ENCODE measurements around the gene BCL6.

BCL6 gene

GRCh38 chr3:187745201-187746058, at the start of gene BCL6:
Gene BCL6, minus strand, starts transcription at chr3:187745468. Its CDS starts 11,775 bp downstream, at chr3:187733693.
- DNase-seq, result peak; percentile 92

DNA sequence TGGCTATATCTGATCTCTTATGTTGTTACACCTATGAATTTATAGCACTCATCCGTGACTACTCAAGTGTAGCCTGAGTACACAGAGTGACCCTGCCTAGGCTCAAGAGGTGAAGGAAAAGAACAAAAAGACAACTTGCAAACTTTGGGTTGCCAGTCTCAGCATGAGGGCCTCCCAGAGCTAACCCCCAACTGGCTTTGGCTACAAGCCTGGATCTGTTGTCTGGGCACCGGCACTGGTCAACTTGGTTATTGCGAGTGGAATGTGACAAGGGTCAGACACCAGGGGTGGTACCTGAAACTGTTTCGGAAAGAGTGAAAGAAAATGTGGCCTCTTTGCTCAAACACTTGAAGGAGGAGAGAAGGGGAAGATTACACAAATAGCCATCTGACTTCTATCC, 49.5 kb upstream of the BCL6 start:
- DNase-seq, result no peak

DNA sequence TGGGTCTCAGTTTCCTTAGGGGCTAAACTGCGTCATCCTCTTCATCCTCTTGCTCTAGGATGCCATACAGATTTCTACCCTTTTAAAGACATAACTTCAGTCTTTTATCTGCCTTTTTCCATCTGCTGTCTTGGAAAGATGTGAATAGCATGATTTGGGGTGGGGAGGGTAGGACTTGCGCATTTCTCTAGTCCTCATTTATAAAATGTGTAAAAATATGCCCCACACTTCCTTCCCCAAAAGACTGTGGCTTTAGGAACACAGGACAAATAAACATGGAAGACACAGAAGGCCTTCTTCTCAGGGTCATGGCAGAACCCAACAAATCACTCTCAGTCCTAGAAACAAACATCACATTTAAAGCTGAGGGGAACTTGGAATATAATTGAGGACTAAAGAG, 48.4 kb upstream of the BCL6 start:
- DNase-seq, result no peak

DNA sequence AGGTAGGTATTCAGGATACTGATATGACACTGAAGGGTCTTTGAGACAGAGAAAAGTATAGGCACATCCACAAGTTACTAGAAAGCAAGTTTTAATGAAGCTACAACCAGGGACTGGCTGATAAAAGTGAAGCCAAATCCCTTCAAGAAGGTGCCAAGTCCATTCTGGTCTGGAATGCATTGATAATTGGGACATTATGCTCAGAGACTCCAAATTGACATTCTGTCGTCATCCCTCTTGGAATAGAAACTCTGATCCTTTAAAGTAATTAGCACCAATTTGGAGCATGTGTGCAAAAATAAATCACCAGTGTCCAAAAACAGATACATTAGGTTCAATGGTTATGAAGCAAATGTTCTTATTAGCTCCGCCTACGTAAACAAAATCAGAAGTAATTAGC, 47.3 kb upstream of the BCL6 start:
- DNase-seq, result no peak

DNA sequence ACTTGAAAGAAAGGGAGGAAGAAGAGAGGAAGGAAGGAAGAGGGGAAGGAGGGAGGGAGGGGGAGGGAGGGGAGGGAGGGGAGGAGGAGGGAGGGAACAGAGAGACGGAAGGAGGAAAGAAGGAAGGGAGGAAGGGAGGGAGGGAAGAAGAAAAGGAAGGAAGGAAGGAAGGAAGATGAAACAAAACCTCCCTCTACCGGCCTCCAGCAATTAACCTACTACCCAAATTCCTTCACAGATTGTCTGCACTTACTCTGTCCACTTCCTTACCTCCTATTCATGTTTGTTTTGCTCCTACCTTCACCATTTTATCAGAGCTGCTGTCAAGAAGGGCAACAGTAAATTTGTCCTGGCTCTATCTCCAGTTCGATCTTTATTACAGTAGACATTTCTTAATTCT, 44.6 kb upstream of the BCL6 start:
- no peak for DNase-seq

GRCh38 chr3:187788984-187789857, 44.0 kb upstream of the BCL6 start:
- DNase-seq, result no peak

DNA sequence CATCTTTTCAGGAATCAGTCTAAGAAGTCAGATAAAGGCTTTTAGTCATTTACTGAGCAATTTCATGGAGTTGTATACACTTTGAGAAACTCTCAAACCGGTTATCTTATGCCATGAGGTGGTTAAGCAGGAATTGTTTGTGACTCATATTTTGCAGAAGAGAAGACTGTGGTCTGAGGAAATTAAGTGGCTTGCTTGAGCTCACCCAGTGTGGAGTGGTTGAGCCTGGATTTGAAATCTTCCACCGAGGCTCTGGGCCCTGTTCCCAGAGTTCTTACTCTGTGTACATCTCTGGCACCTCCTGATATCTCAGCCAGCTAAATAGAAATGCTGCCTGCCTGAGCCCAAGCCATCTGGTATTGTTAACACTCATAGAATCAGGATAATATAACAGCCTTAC, 37.8 kb upstream of the BCL6 start:
- no peak for DNase-seq

GRCh38 chr3:187782006-187782405, 36.7 kb upstream of the BCL6 start:
- DNase-seq, result no peak

- no peak for DNase-seq
Measured at GRCh38 chr3:187781001-187781400, 35.7 kb upstream of the BCL6 start.

DNA sequence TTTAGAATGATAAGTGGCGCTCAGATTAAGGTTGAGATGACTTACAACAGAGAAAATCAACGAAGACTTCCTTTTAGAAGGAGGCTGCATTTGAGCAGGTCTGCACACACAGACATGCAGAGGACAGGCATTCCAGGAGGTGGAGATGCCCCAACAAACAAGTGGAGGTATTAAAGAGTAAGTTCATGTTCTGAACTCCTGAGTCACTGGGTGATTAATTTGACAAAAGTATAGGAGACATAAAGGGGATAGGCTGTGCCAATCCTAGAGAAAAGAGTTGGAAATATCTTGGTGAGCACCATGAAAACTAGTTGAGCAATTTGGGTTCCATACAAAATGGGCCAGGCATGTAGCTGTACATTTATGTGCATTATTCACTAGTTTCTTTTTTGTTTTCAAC, 33.5 kb upstream of the BCL6 start:
- no peak for DNase-seq

DNA sequence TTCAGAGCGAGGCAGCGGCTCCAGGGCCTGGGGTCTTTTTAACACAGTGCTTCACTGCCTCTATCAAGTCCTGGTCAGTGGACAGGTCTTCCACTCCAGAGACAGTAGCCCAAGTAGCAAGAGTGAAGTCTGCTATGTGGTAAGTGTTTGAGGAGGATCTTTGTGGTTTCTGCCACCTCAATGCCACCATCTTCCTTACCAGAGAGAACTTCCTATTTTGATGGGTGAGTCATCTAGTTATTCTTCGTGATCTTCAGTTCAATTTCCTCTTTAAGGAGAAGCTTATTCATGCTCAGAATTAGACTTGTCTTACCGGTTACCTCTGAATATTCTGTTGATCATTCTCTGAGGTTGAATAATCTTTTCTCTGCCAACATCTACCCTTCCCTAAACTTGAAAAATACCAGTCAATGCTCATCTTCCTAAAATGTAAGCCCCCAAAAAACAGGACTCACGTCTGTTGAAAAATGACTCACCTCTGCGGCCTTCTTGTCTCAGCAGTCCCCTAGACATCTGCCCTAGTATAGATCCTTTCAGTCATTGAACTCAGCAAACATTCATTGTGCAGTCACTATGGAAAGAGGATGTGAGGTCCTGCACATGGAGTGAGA, 32.2 kb upstream of the BCL6 start:
- peak; percentile 9 for DNase-seq

- DNase-seq, result no peak
Measured at GRCh38 chr3:187775549-187775948, 30.3 kb upstream of the BCL6 start.

- no peak for DNase-seq
Measured at GRCh38 chr3:187774185-187774789, 29.0 kb upstream of the BCL6 start.

DNA sequence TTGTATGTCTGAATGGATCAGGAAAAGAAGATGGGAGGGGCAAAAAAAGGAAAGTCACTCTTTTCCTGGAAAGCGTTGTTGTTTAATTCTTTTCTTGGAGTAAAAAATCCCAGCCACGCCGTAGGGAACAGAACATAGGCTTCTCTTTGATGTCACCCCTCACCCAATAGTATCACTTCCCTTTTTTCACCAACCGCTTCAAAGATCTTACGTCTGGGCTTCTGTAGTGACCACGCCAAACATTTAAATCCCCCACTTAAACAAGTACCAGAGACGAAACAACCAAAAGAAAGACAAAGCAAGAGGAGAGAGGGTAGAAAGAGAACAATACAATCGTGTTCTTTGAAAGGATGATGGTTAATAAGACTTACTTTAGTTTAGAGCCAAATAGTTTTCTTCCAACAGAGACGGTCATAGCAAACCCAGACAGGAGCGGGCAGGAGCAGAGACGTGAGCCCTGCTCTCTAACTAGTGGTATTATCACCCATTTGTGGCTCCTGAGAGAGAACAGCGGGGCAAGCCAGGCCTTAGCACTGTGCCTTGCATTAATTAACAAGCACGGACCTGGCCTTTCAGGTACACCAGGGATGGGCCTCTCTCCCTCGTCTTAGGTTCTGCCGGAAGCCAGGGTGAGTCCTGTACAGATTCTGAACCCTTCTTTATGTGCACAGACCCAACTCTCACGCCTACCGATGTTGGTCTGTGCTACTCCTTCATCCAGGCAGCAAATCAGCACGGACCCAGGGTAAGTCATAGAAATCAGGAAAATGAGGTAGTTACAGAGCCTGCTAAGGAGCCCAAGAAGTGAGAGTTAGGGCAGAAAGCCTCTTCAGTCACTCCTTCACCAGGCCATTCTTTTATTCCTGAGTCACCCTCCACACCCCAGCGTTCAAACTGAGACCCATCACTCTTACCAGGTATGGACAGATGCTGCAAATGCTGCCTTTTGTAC, 28.2 kb upstream of the BCL6 start:
- no peak for DNase-seq

DNA sequence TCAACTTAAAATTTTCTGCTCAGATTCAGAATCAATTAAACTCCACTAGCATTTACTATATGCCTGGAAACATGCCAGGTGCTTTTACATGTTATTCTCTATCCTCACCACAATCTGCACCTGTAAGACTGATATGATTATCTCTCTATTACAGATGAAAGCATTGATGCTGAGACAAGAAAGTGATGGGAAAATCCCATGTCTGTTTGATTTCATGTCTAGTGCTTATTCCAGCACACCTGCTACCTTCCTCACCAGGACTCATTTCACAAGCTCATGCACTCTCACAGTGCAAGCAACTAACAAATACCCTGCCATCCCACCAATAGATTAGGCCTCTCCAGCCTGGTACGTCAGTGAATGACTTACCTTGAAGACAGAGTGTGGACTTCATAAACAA, 25.0 kb upstream of the BCL6 start:
- DNase-seq, result peak; percentile 30

- DNase-seq, result no peak
Measured at GRCh38 chr3:187769771-187770170, 24.5 kb upstream of the BCL6 start.

GRCh38 chr3:187767266-187768012, 22.2 kb upstream of the BCL6 start:
- no peak for DNase-seq

- DNase-seq, result no peak
Measured at GRCh38 chr3:187765342-187765741, 20.1 kb upstream of the BCL6 start.

- peak; percentile 52 for DNase-seq
Measured at GRCh38 chr3:187763850-187764648, 18.8 kb upstream of the BCL6 start.

- DNase-seq, result no peak
Measured at GRCh38 chr3:187762792-187763191, 17.5 kb upstream of the BCL6 start.
